Left ventricle myocardium superior (tissue), 1 donor: ENCODE data around the gene SVOPL. TPM values are rescaled to one million over a fixed set of nuclear protein-coding genes. Genes with fewer than 3 reads are reported as not detected.

ENCODE experiments used
- ATAC-seq: fragments of 200-7000 bp; cut with Tn5 transposase; one replicate; pipeline ENCODE4 v1.9.1; 2020; ENCODE audit warnings: mild to moderate bottlenecking, moderate library complexity
- DNase-seq: peaks from one replicate; pipeline ENCODE4 v3.0.0-alpha.2; 2020
- intact Hi-C: fragments of 100-400 bp; cut with micrococcal nuclease; formaldehyde crosslinking; loops from one replicate; pipeline ENCODE4 v1.11.0; 2022
- total RNA-seq: library from RNA; stranded (reverse); fragmentation: NEBNext Ultra II Directional; extraction: Animal tissue kit (Norgen Biotek cat#: 25700); gene quantifications from one replicate; pipeline ENCODE4 v1.2.1, GENCODE V29; 2021
- donor health status: DM: no; HTN: yes; CAD: no; lungs with severe emphysema.

SVOPL gene
- total RNA-seq, 1 donor from 2014 or later, result not detected

GRCh38 chr7:138665249-138665648 lies 35.9 kb downstream of the SVOPL start:
- ATAC-seq (no peak), DNase-seq (no peak)
- intact Hi-C loops, result no loop called here

GRCh38 chr7:138663725-138664710 lies 37.1 kb downstream of the SVOPL start:
- ATAC-seq (no peak), DNase-seq (no peak)
- intact Hi-C loops, result no loop called here

DNA sequence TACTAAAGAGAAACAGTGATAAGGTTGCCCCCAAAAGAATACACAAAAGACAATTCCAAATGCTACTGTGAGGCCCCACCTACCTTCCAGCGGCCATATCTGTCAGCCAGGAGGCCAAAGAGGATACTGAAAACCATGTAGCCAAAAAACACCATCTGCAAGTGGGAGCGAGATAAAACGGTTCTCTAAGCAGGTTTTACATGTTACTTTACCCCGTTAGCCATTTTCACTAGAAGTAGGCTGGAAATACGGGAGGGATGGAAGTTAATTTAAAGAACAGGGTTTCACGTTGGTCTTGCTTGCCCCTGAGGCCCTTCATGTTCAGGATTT lies 38.2 kb downstream of the SVOPL start:
- intact Hi-C loops, result no loop called here
- DNase-seq, result no peak

GRCh38 chr7:138662076-138662990 lies 38.8 kb downstream of the SVOPL start:
- DNase-seq, result no peak
- intact Hi-C loops, result no loop called here
- ATAC-seq, result no peak

More for the DNA sequence above, 38.2 kb downstream of the SVOPL start:
- no peak for ATAC-seq

DNA sequence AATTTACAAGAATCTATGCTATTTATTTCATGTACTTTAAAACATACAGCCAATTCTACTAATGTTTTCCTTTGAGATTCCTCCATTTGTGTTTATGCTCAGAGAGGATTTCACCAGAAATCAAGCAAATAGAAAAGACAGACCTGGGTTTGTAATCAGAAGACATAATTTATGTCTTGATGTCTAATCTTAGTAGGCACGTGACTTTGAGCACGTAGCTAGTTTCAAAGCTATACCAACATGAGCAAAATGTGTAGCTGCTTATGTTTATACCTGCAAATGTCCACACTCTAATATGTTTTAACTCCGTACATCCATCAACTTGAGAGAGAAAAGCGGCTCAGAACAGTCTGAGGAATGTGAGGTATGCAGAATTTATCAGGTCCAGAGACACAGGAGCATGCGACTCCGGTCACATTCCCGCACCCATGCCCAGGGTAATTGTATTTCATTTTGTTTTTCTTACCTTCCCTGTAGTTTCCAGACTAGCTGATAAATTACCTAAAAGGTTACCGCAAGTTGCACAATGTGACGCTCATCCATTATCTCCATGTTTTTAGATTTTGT lies 40.0 kb downstream of the SVOPL start:
- no peak for DNase-seq
- no peak for ATAC-seq
- intact Hi-C loops, result no loop called here

DNA sequence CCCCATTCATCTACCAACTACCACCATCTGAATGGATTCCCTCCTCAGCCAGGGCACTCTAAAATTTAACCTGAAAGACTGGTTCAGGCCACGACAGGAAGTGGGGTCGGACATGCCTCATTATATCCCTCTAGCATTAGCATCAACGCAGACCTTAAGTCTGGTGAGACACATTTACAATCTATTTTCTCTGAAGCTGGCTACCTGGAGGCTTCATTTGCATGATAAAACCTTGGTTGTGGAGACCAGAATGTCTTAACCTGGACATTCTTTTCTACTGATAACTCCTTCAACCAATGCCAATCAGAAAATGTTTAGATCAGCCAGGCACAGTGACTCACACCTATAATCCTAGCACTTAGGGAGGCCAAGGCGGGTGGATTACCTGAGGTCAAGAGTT lies 42.3 kb downstream of the SVOPL start:
- DNase-seq (no peak), ATAC-seq (no peak)
- intact Hi-C loops, result no loop called here

GRCh38 chr7:138657854-138658386 lies 43.2 kb downstream of the SVOPL start:
- intact Hi-C loops, result no loop called here
- ATAC-seq (no peak), DNase-seq (no peak)

- intact Hi-C loops, result no loop called here
- DNase-seq, result no peak
- ATAC-seq, result no peak
Observed at GRCh38 chr7:138656952-138657351, 44.2 kb downstream of the SVOPL start.

GRCh38 chr7:138654616-138655015 lies 46.5 kb downstream of the SVOPL start:
- ATAC-seq, result no peak
- intact Hi-C loops, result no loop called here
- no peak for DNase-seq

DNA sequence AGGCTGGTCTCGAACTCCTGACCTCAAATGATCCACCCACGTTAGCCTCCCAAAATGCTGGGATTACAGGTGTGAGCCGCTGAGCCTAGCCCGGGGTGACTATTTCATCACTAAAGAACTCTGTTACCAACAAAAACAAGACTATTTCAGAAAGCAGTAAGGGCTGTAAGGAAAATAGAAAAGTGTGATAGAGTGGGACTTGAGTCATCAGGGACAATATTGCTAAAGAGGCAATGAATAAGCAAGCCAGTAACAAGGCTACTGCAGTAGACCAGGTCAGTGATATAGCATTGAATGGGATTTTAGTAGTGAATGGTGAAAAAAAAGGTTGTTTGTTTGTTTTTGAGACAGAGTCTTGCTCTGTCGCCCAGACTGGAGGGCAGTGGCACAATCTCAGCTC lies 51.7 kb downstream of the SVOPL start:
- ATAC-seq (no peak), DNase-seq (no peak)
- intact Hi-C loops, result no loop called here

DNA sequence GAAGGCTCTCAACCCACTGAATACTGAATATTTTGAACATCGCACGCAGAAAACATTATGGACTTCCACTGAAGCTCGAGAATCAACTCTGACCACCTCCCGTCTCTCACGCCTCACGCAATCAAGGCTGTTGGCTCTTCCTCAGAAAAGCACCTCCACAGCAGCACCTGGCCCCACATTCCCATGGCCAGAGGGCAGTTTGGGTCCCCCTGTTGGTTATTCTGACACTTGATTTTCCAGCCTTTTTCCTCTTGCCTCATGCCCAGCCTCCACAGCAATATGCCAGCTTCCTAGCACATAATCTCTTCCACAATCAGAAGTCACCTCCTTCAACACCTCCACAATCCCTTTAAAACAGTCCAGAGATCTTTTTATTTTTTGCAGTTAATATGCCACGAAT lies 55.9 kb downstream of the SVOPL start:
- intact Hi-C loops, result no loop called here
- ATAC-seq, result no peak
- DNase-seq, result no peak

DNA sequence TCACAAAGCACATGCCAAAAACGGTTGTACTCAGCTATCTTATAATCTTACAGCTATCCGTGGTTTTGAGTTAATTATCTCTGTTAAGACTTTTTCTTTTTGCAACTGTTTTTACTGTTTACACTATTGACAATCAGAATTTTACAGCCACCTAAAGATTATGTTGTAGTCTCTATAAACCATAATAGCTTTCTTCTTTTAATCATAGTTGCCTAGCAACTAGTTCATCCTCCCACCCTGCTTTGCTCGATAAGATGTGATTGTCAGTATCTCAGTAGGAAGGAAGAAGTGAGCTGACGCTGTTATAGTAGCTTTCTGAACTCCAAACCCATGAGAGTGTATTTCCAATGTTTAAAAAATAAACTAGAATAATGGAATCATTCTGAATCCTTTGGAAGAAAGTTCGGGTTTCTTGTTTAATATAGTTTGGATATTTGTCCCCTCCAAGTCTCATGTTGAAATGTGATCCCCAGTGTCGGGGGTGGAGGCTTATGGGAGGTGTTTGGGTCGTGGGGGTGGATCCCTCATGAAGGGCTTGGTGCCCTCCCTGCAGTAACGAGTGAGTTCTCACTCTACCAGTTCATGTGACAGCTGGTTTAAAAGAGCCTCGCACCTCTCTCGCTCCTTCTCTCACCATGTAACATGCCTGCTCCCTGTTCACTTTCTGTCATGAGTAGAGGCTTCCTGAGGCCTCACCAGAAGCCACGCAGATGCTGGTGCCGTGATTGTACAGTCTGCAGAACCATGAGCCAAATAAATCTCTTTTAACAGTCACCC lies 68.1 kb downstream of the SVOPL start:
- intact Hi-C loops, result no loop called here
- ATAC-seq, result no peak
- no peak for DNase-seq

DNA sequence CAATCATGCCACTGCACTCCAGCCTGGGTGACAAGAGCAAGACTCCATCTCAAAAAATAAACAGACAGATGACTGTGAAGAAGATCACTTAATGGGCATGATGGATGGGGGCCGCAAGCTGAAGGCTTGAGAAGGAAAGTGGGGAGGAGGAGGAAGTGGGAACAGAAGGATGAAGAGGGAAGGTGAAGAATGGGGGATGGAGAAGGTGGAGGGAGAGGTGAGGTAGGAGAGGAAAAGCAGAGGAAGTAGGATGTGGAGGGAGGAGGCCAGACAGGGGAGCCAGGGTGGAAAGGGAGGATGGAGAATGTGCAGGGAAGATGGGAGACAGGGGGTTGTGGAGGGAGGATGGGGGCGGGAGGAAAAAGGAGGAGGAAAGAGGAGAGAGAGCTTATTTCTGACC lies 68.8 kb downstream of the SVOPL start:
- DNase-seq, result no peak
- intact Hi-C loops, result no loop called here
- ATAC-seq, result no peak

- ATAC-seq (no peak), DNase-seq (no peak)
- intact Hi-C loops, result no loop called here
Observed at GRCh38 chr7:138630059-138630610, 71.0 kb downstream of the SVOPL start.

GRCh38 chr7:138627361-138627760 lies 73.8 kb downstream of the SVOPL start:
- DNase-seq (no peak), ATAC-seq (no peak)
- intact Hi-C loops, result no loop called here

DNA sequence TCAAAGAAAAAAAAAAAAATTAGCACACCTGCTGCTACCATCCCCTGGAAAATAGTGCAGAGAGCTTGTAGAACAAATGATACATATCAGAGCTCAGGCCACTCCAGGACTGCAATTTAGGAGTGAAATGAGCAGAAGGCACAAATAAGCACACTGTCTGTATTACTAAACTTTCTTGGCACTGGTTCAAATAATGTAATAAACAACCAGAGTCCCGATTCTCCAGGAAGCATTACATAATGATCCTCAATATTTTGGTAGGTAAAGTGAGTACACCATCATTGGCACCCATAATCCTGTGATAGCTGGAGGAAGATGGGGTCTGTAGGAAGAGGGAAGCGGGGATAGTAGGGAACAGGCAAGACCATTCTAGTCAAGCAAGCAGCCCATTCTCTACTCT lies 74.3 kb downstream of the SVOPL start:
- no peak for DNase-seq

DNA sequence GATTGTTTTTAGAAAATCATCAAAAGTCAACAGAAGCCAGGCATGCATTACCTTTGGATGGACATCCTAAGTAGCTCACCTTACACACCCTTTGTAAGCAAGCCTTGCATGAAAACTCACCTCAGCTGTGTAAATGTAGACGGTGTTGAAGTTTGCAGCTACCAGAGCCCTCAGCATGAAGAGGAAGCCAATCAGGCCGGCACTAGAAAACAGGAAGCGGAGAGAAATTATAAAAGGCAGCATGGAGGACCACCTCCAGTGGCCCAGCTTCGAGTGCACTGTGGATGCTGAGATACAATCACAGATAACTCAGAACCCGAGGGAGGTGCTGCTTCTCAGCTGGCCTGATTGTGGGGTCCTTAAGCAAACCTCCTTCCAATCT lies 75.3 kb downstream of the SVOPL start:
- intact Hi-C loops, result no loop called here
- DNase-seq, result no peak
- no peak for ATAC-seq

More for the DNA sequence above, 74.3 kb downstream of the SVOPL start:
- ATAC-seq, result no peak
- intact Hi-C loops, result no loop called here

DNA sequence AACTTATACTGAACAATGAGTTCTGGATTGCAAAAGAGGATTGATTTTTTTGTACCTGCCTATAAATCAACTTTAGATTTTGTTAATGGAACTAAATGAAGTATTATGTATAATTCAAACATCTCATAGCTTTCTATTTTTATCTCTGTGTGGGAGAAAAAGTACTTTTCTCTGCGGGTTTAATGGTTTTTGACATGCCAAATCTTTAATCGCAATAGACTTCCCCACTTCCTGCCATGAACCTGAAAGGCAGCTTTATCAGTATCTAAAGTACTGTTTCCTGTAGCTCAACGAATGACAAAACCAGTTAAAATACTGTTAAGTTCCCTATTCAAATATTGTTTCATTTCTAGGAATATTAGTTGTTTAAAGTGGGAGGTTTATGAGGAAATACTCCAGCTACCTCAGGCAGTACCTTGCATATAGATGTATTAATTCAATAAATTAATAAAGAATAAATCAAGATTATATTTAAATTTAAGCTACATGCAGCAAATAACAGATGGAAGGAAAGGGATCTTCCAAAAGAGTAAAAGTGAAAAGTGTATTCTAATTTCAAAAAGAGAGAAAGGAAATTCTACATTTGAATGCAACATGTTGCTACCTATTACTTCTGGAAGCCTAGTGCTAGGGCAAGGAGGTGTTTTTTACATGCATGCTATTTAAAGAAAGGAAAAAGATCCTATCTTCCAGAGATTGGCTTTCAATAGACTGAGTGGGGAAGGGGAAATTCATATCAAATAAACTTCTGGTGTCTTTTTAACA lies 75.9 kb downstream of the SVOPL start:
- no peak for ATAC-seq
- intact Hi-C loops, result no loop called here
- no peak for DNase-seq
